22Rv1 (cell line): ENCODE results near the gene ZFHX3.

ENCODE experiments used
- CTCF ChIP-seq: fragments of 450-650 bp; IDR thresholded peaks from 2 replicates; pipeline ENCODE4 v1.5.1; 2017; ENCODE audit warnings: mild to moderate bottlenecking
- ZFX ChIP-seq: fragments of 450-650 bp; IDR thresholded peaks from 2 replicates; pipeline ENCODE4 v1.6.1; 2017; ENCODE audit warnings: antibody characterized with exemption, borderline replicate concordance

GRCh38 chr16:72903176-72903575, 144.8 kb downstream of the ZFHX3 start:
- TF ChIP-seq CTCF (no peak), ZFX (no peak)
